Erythroblast (primary cell): ENCODE measurements around the gene FGFR3.

Source experiments
- DNase-seq, 2 experiments: peaks; one replicate each; lab custom pipeline; 2025; lab: John Stamatoyannopoulos, UW
- GATA1 ChIP-seq: IDR thresholded peaks from 2 replicates; pipeline ENCODE4 v1.6.1; 2011; ENCODE audit warnings: low read depth, mild to moderate bottlenecking, control low read depth, low read length, moderate library complexity
- POLR2A ChIP-seq: IDR thresholded peaks from 2 replicates; pipeline ENCODE4 v1.6.1; 2011; ENCODE audit warnings: mild to moderate bottlenecking, low read length

Gene FGFR3

DNA sequence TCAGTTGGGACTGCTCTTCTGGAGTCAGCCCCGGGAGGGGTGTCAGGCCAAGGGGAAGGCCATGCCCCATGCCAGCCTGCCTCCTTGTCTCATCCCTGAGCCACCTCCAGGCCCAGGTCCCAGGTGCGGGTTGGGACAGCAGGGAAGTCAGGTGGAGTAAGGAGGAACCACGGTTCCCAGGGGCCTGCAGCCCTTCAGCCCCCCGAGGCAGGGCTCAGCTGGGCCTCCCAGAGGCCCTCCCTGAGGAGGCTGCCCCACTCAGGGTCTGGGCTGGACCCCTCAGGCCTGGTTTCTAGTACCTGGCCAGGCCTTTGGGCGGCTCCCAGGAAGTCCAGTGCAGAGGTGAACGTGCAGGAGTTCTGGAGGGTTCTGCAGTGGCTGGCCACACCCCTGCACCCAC lies 23.4 kb upstream of the FGFR3 start:
- TF ChIP-seq GATA1 (no peak), POLR2A (no peak)
- no peak for DNase-seq

DNA sequence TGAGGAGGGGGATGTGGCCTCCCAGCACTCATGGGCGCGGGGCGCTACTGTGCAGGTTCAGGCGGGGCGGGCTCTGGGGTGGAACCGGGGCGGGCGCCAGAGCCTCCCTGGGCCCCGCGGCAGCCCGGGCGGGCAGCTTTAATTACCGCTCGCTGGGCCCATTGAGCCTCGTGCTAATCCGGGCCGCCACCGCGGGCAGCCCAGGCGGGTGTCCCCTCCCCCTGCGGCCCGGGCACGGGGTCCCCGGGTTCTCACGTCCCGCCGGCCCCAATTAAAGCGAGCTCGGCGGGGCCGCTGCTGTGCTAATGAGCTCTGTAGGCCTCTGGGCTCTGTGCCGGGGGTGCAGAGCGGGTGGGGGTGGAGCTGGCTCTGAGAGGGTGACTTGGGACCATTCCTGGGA lies 22.8 kb upstream of the FGFR3 start:
- TF ChIP-seq POLR2A (no peak), GATA1 (no peak)
- no peak for DNase-seq

DNA sequence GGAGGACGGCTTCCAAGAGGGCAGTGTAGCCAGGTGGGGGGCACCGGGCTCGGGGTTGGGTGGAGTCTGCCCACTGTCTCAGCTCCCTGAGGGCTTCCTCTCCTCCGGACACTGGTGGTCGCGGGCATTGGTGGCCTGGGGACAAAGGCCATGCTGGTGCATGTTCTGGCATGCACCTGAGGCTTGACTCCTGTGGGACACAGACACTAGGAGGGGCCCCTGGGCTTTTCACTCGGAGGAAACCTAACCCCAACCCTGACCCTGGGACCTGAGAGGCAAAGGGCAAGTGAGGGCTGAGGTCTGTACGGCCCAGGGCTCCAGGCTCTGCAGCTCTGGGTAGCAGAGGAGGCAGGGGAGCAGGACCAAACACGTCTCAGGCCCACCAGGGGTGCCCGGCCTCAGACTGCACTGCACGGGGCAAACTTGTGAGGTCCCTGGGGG lies 22.3 kb upstream of the FGFR3 start:
- no peak for DNase-seq
- TF ChIP-seq POLR2A (no peak), GATA1 (no peak)

DNA sequence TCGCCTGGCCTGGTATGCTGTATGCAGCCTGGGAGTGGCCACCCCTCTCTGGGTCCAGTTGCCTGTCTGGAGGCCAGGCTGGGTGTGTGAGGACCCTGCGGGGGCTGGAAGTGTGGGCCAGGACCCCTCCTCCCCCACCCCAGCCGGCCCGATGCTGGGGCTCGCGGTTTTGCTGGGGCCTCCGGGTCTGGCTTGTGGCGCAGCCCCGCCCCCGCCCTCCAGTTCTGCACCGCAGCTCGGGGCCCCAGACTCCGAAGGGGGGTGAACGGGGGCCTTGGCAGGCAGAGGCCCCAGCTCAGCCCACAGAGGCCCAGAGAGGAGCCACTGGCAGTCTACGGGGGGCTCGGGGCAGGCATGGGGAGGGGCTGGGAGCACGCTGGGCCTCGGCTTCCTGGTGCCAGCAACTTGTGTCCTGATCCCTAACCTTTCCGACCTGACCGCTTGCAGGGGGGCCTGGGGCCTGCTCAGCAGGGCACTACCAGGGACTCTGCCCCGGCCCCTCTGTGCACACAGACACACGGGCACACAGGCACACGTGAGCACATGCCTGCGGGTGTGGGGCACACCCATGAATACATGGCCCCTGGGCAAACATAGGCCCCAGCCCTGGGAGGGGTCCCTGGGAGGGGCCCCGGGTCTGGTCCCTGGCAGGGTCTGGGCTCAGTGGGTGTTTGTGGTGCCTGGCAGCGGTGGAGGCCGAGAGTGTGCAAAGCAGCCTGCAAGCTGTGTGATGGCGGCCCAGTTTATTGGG lies 21.4 kb upstream of the FGFR3 start:
- no peak for TF ChIP-seq GATA1
- no peak for TF ChIP-seq POLR2A
- DNase-seq: peak; percentile 55 to 60

DNA sequence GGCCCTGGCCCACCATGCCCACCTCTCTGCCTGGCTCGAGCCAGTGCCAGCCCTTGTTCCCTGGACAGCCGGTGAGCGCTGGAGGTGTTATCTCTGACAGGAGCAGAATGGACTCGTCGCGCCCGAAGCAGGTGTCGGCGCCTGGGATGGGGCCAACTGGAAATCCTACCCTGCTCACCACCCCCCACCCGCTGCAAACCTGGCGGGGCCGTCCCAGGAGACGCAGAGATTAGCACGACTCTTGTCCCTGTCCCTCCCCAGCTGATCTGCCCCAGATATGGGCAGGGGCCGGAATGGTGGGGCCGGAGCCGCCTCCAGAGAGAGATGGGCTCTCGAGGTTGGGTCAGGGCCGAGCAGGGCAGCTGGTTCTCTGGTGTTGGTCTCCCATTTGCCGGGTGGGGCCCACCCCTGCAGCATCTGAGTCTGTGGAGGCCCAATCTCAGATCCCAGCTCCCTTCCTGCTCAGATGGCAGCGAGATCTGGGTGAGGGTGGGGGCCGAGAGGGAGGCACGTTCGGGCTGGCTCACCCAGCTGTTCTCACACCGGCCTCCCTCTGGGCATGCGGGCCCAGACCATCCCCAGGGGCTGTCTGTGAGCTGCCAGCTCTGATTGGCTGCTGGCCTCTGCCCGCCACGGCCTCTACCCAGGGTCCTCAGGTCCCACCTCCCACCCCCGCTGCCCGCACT lies 20.1 kb upstream of the FGFR3 start:
- peak; percentile 23 to 42 for DNase-seq
- TF ChIP-seq GATA1 (no peak), POLR2A (no peak)

DNA sequence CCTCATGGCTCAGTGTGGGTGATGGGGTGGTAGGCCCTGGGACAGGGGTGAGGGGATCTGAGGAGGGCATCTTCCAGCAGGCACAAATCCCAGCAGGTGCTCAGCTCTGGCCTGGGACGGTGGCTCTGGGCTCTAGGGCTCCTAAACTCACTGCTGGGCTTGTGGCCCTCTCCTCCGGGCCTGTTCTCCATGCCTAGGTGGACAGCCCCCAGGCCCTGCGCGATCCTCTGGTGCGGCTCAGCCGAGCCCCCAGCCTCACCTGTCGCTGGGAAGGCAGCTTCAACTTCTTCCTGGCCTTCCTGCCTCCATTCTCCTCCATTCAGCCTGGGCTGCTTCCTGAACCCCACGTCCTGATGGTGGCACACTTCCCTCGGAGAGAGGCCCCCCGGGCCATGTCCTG lies 19.3 kb upstream of the FGFR3 start:
- DNase-seq: no peak
- TF ChIP-seq GATA1 (no peak), POLR2A (no peak)

DNA sequence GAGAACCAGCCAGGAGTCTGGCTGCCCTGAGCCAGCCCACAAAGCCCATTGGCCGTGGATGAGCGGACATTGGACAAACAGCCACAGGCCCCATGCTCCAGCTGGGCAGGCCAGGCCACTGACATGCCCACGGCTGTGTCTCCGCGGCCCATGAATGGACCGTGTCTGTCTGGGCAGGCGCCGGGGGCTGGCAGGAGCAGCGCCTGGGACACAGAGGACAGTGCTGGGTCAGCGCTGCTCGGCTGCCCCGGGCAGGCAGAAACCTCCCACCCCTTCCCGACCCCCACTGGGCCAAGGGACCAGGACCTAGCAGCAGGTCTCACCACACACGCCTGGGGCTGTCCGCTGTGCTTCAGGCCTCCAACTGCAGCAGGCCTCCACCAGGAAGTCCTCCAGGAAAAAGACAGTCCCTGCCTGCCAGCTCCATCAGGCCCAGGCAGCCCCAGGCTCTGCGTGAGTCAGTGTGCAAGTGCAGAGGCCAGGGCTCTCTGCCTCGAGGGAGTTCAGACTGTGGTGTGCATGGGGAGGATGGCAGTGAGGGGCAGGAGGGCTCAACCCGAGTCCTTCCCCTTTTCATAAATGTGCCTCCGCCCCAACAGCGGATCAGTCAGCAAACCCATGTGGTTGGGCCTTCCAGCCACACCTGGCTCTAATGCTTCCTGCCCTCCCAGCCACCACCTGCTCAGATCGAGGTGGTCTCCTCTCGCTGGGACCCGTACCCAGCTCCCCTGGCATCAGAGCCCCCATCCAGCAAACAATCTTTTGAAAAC lies 17.2 kb upstream of the FGFR3 start:
- TF ChIP-seq GATA1 (no peak), POLR2A (no peak)
- DNase-seq: no peak

DNA sequence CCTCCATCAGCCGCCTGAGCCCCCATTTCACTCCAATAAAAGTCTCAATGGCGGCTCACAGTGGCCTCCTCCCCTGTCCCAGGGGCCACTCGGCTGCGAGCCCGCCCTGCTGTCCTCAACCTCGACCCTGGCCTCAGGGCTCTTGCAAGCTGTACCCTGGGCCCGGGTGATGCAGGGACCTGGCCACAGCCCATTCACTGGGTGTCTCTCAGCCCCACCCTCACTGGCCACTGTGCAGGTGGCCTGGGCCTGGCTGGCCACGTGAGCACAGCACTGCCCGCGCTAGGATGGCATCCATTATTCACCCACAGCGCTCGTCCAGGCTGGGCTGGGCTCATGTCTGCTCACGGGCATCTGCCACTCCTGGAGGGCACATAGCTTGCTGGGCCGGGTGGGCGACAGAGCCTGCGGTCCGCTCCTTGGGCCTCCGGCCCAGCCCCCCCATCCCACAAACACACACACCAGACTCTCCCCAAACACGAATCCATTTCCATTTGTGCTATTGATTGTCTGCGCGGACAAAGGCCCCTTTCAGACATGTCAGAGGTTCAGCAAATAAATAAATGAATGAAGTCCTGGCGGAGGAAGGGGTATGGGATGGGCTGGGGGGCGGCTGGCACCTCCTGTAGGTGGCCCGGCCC lies 16.5 kb upstream of the FGFR3 start:
- no peak for DNase-seq
- TF ChIP-seq POLR2A (no peak), GATA1 (no peak)

DNA sequence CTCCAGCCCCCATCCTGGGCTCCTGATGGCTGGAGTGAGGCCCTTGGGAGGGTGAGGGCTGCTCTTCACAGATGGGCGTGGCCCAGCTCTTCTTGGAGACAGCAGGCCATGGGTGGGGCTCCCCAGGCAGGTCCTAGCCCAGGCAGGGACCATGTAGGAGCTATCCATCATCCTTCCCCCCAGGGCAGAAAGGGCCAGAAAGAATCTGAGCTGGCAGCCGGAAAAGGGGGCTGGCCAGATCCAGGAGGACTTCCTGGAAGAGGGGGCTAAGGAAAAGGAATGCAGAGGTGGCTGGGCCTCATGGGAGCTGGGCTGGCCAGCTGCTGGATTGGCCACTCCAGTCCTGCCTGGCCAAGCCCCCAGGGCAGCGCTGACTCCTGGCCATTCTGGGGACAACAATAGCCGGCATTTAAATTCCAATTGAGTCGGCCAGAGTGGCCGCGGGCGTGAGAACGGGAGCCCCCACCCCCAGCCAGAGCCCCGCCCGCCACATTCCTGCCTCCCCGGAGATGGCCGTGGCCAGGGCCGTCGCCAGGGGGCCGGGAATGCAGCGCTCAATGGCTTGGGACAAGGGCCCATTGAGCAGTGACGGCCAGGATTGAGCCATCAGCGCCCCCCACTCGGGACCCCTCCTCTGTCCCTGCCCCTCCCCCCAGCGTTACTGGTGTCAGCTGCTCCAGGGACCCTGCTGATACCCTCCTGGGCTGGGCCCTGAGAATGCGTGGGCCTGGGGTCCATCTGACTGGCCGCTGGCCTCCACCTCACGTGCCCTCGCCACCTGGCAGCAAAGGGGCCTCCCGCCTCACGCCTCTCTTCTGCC lies 15.1 kb upstream of the FGFR3 start:
- peak; percentile 56 to 59 for DNase-seq

DNA sequence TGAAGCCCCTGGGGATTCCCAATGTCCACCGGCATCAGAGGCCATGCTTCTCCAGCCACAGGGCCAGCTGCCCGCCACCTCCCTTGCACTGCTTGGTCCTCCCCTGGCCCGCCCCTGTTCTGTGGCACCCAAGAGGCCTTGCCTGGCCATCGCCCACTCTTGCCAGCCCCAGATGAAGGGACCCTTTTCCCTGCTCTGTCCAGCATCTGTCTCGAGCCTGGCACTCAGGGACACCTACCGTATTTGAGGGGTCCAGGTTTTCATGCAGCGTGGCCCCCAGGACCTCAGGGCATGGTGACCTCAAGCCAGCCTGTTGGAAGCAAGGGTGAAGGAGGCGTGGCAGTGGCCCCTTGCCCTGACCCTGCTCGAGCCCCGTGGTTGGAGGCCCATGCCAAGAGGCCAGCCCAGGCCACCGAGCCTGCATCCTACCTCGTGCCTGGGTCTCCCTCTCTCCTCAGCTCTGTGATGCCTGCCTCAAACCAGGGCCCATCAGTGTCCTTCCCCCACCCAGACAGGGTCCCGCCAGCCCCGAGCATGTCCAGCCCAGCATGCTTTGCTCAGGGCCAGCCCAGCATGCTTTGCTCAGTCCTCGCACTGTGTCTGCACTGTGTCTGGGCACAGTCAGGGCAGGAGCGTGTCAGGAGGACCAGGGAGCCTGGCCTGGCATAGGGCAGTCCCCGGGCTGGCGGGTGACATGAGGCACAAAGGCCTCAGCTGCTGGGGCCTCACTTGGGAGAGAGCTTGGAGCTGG lies 14.3 kb upstream of the FGFR3 start:
- DNase-seq: no peak
- no peak for TF ChIP-seq POLR2A
- no peak for TF ChIP-seq GATA1

More for the DNA sequence above, 15.1 kb upstream of the FGFR3 start:
- no peak for TF ChIP-seq POLR2A
- no peak for TF ChIP-seq GATA1

DNA sequence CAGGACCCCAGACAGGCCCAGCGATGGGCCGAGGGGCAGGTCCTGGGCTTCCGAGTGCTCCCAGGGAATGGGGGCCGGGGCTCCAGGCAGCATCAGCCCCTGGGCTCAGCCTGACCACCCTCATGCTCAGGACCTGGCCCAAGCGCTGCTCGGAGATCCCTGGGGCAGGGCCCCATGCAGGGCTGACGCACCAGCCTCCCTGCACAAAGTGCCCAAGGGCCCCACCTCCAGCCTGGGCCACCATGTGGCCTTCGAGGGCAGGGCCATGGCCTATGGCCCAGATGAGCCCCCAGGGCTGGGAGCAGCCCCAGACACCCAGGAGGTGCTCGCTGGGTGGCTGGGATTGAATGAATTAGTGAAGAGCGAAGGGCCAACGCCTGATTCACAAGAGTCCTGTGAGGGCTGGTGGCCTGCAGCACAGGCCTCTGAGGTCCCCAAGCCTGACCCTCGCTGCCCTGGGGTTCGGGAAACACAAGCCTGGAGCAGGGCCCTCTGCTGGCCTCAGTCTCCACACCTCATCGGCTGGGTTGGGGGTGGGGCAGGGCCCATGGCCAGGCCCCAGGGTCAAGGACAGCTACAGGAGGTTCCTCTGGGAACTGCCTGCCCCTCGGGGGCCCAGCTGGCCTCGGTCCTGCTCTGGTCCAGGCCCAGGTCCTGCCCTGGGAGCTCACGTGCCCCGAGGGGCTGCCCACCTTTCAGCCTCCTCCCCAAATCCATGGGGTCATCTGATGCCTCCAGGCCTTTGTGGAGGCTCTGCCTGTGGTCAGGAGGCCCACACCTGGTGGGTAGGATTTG lies 13.3 kb upstream of the FGFR3 start:
- TF ChIP-seq POLR2A (no peak), GATA1 (no peak)
- DNase-seq: no peak

DNA sequence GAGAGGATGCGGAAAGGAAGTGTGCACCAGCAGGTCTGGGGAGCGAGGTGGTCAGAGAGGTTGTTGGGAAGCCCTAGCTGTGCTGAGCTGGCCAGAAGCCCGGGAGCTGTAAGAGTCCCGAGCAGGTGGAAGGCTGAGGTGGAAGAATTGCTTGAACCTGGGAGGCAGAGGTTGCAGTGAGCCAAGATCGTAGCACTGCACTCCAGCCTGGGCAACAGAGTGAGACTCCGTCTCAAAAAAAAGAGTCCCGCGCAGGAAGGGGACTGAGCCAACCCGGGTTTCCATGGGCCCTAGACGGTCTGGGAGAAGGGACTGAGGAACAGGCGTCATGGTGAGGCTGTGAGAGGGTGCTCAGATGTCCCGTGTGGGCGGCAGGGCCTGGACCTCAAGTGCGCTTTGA lies 12.7 kb upstream of the FGFR3 start:
- no peak for TF ChIP-seq GATA1
- no peak for DNase-seq
